ENCODE measurements around the gene MEAF6.
"Not testable (repeated sequence)": the region's sequence is repeated elsewhere in the genome, so short reads cannot be mapped to it uniquely, and the experiment has no call there.

Gene MEAF6

DNA sequence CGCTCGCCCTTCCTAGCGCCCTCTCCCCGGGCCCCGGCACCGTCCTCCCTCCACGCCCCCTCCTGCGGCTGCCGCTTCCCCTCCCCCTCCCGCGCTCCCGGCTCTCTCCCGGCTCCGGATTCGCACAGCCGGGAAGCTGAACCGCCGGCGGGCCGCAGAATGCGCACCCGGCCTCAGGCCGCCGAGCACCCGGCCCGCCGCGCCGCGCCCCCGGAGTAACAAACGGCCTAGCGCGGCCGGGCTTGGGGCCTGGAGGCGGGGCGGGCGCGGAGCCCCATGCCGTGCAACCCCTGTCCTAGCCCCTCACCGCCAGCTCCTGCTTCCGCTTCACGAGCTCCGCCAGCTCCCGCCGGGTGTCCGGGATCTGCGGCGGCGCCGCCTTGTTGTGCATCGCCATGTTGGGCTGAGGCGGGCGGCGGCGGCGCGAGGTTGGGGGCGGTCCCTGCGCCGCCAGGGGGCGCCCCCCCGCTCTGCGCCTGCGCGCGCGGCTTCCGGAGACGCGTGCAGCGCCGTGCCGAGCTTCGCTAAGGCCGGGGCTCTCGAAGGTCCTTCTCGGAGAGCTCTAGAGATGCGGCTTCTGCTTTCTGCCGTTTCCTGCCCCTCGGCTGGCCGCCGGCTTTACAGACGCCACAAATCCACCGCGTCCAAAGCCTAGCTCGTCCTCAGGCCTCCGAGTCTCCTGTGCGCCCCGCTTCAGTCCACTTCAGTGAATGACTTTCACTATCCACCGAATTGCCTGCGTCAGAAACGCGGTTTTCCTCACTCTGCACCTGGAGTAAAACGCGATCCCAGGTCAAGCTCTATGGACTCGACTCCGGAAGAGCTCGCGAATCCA, at the start of gene MEAF6:
TSS of gene MEAF6 (minus strand) at position 417 of the 835 bp plus-strand sequence. CDS start at position 397, 20 bp downstream.
- Histone ChIP-seq H3K27ac (peak within 1 kb of the TSS; percentile 82 to 96), H3K4me3 (peak within 1 kb of the TSS; percentile 98)
- TF ChIP-seq, protein P1, sequence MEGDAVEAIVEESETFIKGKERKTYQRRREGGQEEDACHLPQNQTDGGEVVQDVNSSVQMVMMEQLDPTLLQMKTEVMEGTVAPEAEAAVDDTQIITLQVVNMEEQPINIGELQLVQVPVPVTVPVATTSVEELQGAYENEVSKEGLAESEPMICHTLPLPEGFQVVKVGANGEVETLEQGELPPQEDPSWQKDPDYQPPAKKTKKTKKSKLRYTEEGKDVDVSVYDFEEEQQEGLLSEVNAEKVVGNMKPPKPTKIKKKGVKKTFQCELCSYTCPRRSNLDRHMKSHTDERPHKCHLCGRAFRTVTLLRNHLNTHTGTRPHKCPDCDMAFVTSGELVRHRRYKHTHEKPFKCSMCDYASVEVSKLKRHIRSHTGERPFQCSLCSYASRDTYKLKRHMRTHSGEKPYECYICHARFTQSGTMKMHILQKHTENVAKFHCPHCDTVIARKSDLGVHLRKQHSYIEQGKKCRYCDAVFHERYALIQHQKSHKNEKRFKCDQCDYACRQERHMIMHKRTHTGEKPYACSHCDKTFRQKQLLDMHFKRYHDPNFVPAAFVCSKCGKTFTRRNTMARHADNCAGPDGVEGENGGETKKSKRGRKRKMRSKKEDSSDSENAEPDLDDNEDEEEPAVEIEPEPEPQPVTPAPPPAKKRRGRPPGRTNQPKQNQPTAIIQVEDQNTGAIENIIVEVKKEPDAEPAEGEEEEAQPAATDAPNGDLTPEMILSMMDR (IDR thresholded peaks at IDR 0.05): peak; percentile 75
- peak; percentile 87 for DNase-seq (ENCODE audit: low spot score)

DNA sequence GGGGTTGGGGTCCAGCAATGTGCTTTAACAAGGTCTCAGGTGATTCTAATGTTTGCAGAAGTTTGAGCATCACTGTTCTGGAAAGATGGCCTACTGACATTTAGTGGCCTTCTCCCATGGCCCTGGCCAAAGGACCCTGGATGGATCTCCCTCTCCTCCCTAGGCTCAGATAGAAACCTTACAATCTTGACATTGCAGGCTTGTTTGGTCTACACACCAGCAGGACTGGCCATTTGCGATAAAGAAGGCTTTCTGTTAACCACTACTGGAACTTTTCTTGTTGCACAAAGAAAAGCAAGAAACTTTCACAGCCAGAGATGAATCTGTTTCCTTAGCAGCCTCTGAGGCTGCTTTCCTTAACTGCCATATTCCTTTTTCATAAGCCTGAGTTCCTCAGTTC, 48.4 kb upstream of the MEAF6 start:
- TF ChIP-seq, protein P1 (IDR thresholded peaks at IDR 0.05): no peak
- Histone ChIP-seq H3K27ac (no peak overlapping the region), H3K4me3 (no peak overlapping the region)
- DNase-seq (ENCODE audit: low spot score): no peak

DNA sequence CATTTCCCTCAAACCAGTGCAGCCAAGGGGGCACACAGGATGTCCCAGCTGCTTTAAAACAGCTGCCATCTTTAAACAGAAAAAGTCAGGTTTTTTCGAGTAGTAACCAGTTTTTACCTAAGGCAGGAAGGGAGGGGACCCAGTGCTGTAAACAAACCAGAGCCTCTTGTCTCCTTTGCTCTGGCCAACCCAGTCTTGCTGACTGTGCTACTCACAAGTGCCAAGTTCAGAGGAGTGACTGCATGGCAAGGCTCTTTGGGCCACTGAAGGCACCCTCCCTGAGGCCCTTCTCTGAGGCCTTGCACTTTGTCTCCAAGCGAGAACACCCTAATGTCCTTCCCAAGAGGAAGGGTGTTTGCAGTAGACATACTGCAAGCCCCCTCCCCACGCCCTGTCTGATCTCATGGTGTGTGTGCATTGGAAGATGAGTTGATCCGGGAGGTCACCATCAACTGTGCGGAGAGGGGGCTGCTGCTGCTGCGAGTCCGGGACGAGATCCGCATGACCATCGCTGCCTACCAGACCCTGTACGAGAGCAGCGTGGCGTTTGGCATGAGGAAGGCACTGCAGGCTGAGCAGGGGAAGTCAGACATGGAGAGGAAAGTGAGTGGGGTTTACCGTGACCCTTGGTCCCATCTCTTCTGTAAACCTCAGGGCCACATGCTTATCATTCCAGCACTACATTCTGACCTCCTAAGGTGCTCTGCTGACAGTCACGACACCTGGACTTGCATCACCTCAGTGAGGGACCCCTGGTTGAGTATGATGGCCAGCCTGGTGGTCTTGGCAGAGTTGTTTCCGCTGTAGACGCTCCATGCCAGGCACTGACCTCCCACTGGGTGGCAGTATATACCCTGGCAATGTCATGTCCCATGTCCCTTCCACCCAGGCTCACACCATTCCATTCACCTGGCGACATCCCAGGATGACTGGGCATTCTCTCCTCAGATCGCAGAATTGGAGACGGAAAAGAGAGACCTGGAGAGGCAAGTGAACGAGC, 46.9 kb upstream of the MEAF6 start:
- TF ChIP-seq, protein P1 (IDR thresholded peaks at IDR 0.05): no peak
- DNase-seq (ENCODE audit: low spot score): no peak
- Histone ChIP-seq H3K4me3 (no peak overlapping the region), H3K27ac (no peak overlapping the region)

DNA sequence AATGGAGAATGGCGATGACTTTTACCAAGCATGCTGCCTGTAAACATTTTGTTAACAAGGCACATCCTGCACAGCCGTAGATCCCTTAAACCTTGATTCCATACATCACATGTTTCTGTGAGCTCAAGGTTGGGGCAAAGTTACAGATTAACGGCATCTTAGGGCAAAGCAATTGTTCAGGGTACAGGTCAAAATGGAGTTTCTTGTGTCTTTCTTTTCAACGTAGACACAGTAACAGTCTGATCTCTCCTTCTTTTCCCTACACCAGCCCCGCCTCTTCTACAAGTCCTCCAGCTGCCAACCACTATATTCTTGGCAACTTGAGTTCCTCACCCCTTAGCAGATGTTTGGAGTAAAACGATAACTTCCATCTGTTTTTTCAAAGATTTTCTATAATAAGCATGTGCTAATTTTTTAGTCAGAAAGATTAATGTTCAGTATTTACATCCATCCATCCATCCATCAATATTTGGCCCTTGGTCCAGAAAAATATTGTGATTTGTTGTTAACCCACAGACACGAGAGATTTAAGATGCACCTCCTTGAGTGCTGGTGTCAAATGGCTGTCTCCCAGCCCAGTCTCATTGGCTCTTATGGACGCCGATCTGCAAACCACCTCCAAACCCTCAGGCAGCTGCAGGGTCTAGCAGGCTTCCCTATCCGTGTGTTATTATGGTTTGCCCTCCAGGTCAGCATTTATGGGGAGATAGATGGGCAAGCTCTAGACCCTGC, 46.0 kb upstream of the MEAF6 start:
- no peak for DNase-seq (ENCODE audit: low spot score)
- TF ChIP-seq, protein P1 (IDR thresholded peaks at IDR 0.05): no peak
- Histone ChIP-seq H3K27ac (no peak overlapping the region), H3K4me3 (no peak overlapping the region)

DNA sequence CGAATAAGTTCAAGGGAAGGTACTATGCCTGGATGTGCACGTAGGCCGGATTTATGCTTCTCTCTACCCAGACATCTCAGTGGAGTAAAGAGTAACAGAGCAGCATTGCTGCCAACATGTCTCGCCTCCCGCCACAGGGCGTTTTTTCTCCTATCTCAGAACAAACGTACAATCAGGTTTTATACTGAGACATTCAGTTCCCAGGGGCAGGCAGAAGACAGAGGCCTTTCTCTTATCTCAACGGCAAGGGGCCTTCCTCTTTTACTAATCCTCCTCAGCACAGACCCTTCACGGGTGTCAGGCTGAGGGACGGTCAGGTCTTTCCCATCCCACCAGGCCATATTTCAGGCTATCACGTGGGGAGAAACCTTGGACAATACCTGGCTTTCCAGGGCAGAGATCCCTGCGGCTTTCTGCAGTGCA, 45.4 kb upstream of the MEAF6 start:
- not testable (repeated sequence) for H3K27ac ChIP-seq; H3K4me3 ChIP-seq; DNase-seq (ENCODE audit: low spot score)

DNA sequence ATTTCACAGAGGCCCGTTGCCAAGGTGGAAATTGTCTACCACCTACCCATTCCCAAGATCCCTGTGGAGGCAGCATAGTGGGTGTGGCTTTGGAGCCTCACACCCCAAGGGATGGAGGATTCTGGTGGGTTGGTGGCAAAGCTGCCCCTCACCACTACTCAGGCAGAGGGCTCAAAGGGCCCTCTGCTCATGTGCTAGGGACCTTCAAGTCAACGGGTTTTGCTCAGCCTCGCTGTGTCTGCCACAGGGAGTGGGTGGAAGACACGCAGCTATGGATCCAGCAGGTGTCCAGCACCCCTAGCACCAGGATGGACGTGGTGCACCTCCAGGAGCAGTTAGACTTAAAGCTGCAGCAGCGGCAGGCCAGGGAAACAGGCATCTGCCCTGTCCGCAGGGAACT, 44.5 kb upstream of the MEAF6 start:
- Histone ChIP-seq H3K27ac (no peak overlapping the region), H3K4me3 (no peak overlapping the region)
- TF ChIP-seq, protein P1 (IDR thresholded peaks at IDR 0.05): no peak
- no peak for DNase-seq (ENCODE audit: low spot score)

DNA sequence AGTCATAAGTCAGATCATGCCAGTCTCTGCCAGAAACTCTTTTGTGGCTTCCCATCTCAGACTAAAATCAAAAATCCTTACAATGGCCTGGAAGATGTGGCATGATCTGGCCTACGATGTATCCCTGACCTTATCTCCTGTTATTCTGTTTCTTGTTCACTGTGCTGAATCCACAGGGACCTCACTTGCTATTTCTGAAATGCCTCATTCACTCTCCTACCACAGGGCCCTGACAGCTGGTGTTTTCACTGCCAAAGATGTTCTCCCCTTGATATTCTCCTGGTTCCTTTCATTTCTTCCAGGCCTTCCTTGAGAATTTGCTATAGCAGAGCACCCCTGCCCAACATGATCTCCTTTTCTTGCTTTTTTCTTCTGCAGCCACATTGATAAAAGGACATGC, 43.8 kb upstream of the MEAF6 start:
- TF ChIP-seq, protein P1 (IDR thresholded peaks at IDR 0.05): no peak
- no peak for DNase-seq (ENCODE audit: low spot score)
- H3K27ac ChIP-seq: no peak overlapping the region
- H3K4me3 ChIP-seq: no peak overlapping the region

All from coronary artery (tissue), 2 donors.